AG09309 (cell line): ENCODE data around the gene COL9A3.

Experiments
- DNase-seq: peaks from one replicate; pipeline ENCODE4 v3.0.0-alpha.2; 2010; ENCODE audit warnings: low read depth
- H3K4me3 ChIP-seq: 2 replicates; pipeline ENCODE4 v1.5.1; 2011; ENCODE audit warnings: mild to moderate bottlenecking, low read depth, low read length, moderate library complexity; ENCODE audit not compliant: control insufficient read depth
- TF ChIP-seq, protein P1 (sequence below): IDR thresholded peaks from 2 replicates; pipeline ENCODE4 v1.5.1; 2011; ENCODE audit warnings: mild to moderate bottlenecking, low read depth, low read length, inconsistent platforms; ENCODE audit not compliant: insufficient read depth, control insufficient read depth; ENCODE audit errors: missing control alignments

COL9A3 gene

DNA sequence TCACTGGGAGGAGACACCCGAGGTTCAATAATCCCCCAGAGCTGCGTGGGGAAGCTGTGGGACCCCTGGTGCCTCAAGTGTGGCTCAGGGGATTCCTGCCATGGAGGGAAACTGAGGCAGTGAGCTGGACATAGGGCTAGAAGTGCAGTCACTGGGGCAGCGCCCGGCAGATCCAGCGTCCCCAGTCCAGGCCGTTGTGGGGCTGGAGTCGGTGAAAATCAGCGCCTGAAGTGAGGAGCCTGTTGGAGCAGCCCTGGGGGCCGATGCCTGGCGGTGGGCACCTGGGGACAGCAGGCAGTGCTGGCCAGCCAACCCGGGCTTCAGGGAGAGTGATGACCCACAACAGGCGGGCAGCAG lies 2.2 kb upstream of the COL9A3 start:
- TF ChIP-seq, protein P1, sequence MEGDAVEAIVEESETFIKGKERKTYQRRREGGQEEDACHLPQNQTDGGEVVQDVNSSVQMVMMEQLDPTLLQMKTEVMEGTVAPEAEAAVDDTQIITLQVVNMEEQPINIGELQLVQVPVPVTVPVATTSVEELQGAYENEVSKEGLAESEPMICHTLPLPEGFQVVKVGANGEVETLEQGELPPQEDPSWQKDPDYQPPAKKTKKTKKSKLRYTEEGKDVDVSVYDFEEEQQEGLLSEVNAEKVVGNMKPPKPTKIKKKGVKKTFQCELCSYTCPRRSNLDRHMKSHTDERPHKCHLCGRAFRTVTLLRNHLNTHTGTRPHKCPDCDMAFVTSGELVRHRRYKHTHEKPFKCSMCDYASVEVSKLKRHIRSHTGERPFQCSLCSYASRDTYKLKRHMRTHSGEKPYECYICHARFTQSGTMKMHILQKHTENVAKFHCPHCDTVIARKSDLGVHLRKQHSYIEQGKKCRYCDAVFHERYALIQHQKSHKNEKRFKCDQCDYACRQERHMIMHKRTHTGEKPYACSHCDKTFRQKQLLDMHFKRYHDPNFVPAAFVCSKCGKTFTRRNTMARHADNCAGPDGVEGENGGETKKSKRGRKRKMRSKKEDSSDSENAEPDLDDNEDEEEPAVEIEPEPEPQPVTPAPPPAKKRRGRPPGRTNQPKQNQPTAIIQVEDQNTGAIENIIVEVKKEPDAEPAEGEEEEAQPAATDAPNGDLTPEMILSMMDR, result no peak
- no peak overlapping the region for H3K4me3 ChIP-seq
- DNase-seq, result no peak

- TF ChIP-seq, protein P1, result no peak
- no peak overlapping the region for H3K4me3 ChIP-seq
- no peak for DNase-seq
Measured at GRCh38 chr20:62815066-62815991, 1.5 kb upstream of the COL9A3 start.

GRCh38 chr20:62816031-62816883 lies 593 bp upstream of the COL9A3 start:
- DNase-seq, result no peak
- TF ChIP-seq, protein P1, result no peak
- peak overlapping the region; percentile 28 for H3K4me3 ChIP-seq

DNA sequence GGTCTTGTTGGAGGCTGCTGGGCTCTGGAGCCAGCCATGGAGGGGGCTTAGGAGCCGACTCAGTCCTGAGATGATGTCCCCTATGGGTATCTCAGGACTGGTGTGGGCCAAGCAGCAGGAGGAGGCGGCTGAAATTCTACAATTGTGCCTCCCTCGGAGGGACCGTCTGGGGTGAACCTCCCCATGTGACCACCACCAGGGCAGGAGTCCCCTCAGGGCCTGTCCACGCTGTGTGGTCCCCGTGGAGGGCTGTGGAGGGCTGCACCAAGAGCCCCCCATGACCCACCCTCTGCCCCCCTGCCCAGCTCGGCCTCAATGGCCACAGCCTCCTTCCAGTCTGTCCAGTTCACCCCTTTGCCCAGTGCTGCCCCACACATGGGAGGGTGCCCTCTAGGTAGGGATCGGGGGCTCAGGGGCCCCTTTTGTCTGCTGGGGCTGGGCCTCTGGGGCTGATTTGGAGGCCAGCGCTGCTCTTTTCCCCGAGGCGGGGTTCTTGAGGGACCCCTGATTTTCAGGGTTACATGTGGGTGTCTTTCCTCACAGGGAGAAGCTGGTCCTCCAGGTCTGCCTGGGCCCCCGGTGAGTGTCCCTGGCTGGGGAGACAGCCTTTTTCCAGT lies 1.2 kb downstream of the COL9A3 start:
- DNase-seq, result no peak
- no peak overlapping the region for H3K4me3 ChIP-seq
- TF ChIP-seq, protein P1, result no peak

GRCh38 chr20:62818592-62819493 lies 2.0 kb downstream of the COL9A3 start:
- no peak overlapping the region for H3K4me3 ChIP-seq
- no peak for DNase-seq
- TF ChIP-seq, protein P1, result no peak
